Measurements from ENCODE around the gene CALB2. TPM values are rescaled to one million over a fixed set of nuclear protein-coding genes. Genes with fewer than 3 reads are reported as not detected.

CALB2 gene
- total RNA-seq, 1 donor from 2014 or later, result 3.2 TPM

DNA sequence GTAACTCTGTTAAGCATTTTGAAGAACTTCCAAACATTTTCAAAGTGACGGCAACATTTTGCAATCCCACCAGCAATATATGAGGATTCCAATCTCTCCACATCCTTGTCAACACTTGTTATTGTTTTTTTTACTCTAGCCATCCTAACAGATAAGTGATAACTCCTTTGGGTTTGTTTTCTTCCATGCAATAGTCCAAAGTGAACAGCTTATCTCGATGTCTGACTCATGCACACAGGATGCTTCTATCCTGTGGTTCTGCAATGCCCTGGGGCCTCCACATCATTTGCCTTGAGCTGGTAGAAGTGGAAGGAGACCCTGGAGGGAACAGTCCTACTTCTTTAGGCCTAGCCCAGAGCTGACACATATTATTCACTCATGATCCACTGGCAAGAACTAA lies 70.4 kb downstream of the CALB2 start:
- no peak for ATAC-seq

GRCh38 chr16:71429581-71429980 lies 71.1 kb downstream of the CALB2 start:
- ATAC-seq, result no peak

- no peak for ATAC-seq
Observed at GRCh38 chr16:71430744-71431143, 72.2 kb downstream of the CALB2 start.

GRCh38 chr16:71431176-71431575 lies 72.7 kb downstream of the CALB2 start:
- ATAC-seq, result no peak

DNA sequence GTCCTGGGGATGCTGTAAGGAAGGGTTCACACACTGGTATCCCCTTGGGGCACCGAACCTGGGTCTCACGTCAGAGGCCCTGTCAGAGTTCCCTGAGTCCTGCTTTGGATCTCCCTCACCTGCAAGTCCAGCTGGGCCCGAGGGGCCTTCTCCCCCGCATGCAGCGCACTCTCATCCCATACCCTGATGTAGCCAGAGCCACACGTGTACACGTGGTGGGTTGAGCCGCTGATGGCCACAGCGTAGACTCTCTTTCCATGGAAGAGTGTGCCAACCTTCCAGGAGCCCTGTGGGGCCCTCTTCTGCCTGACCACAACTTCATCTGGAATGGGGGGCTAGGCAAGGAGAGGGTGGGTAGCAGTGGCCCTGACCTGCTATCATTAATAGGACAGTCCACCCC lies 73.5 kb downstream of the CALB2 start:
- no peak for ATAC-seq

- ATAC-seq, result no peak
Observed at GRCh38 chr16:71432906-71433305, 74.4 kb downstream of the CALB2 start.

DNA sequence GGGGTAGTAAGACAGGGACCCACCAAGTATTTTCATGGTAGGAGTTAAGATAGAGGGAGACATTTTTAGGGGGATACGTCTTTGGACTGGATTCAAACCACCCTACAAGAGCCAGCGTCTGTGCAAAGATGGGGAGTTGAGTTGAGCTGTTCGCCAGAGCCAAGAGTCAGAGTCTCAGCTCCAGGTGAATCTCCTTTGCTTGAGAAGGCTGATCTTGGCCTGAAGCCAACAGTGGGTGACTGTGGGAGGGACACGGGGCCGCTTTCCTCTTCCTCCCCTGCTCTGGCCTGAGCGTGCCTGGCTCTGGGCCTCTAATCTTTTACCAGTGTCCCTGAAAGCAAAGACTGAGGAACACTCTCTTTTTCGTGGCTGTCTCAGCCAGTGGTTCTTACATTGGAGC lies 78.0 kb downstream of the CALB2 start:
- ATAC-seq, result no peak

GRCh38 chr16:71439523-71439922 lies 81.0 kb downstream of the CALB2 start:
- ATAC-seq, result no peak

Other genes with a start within 250 kb of the CALB2 start
- gene HYDIN, start 128.0 kb upstream of the CALB2 start, total RNA-seq, result 0.20 TPM
- 18.7 TPM for gene CMTR2, start 69.3 kb upstream of the CALB2 start, total RNA-seq
- gene TLE7, start 83.3 kb downstream of the CALB2 start, total RNA-seq, result not detected
- gene ZNF23, start 103.5 kb downstream of the CALB2 start, total RNA-seq, result 3.9 TPM
- 1.9 TPM for gene ZNF19, start 130.6 kb downstream of the CALB2 start, total RNA-seq
- 0.16 TPM for gene CHST4, start 167.7 kb downstream of the CALB2 start, total RNA-seq
- gene TAT, start 218.4 kb downstream of the CALB2 start, total RNA-seq, result 0.24 TPM

Data from esophagus mucosa (tissue), 1 donor.